Activated CD4-positive, alpha-beta T cell treated with anti-CD3 and anti-CD28 coated beads, Interleukin-2, amount 50 U/mL, for 24 hours (primary cell): ENCODE results near the gene ABHD11.
"Not testable (repeated sequence)": the region's sequence is repeated elsewhere in the genome, so short reads cannot be mapped to it uniquely, and the experiment has no call there.

Experiments used
- DNase-seq, 2 donors: peaks; one replicate each; pipeline ENCODE4 v3.0.0-alpha.2; 2020; ENCODE audit warnings: low read depth in 1 of 2, low spot score in 1 of 2

ABHD11 gene

GRCh38 chr7:73738612-73739386, at the start of gene ABHD11:
ABHD11 (minus strand) TSS chr7:73738802; CDS start chr7:73738770, 32 bp downstream.
- peak; percentile 98 to 99 for DNase-seq

- DNase-seq = not testable (repeated sequence)
These were observed 49.1 kb upstream of the ABHD11 start for GRCh38 chr7:73787786-73788048.

GRCh38 chr7:73786588-73786987, 48.0 kb upstream of the ABHD11 start:
- no peak for DNase-seq

- DNase-seq = no peak
These were observed 40.9 kb upstream of the ABHD11 start for GRCh38 chr7:73779517-73779916.

GRCh38 chr7:73778801-73779389, 40.3 kb upstream of the ABHD11 start:
- DNase-seq = no peak

GRCh38 chr7:73774923-73775322, 36.3 kb upstream of the ABHD11 start:
- no peak for DNase-seq

GRCh38 chr7:73773700-73774517, 35.3 kb upstream of the ABHD11 start:
- DNase-seq = no peak

- DNase-seq = no peak
These were observed 32.5 kb upstream of the ABHD11 start for GRCh38 chr7:73770860-73771670.

- DNase-seq = no peak
These were observed 31.6 kb upstream of the ABHD11 start, which contains the start of gene CLDN3 for GRCh38 chr7:73770002-73770859. CLDN3 (minus strand) TSS chr7:73770270; CDS start chr7:73770049, 221 bp downstream.

- no peak for DNase-seq
These were observed 30.9 kb upstream of the ABHD11 start for GRCh38 chr7:73769481-73770001.

- no peak for DNase-seq
These were observed 30.3 kb upstream of the ABHD11 start for GRCh38 chr7:73768641-73769480.

GRCh38 chr7:73766556-73767229, 28.1 kb upstream of the ABHD11 start:
- DNase-seq = no peak

- DNase-seq = no peak
These were observed 24.0 kb upstream of the ABHD11 start for GRCh38 chr7:73762659-73762999.

GRCh38 chr7:73761854-73762658, 23.5 kb upstream of the ABHD11 start:
- DNase-seq = no peak

GRCh38 chr7:73758581-73759138, 20.1 kb upstream of the ABHD11 start:
- no peak for DNase-seq

- DNase-seq = no peak
These were observed 11.6 kb upstream of the ABHD11 start for GRCh38 chr7:73749931-73750776.

GRCh38 chr7:73746378-73746777, 7.8 kb upstream of the ABHD11 start:
- DNase-seq = no peak
